HG02885 (cell line): ENCODE measurements around the gene ABI1.
A peak's percentile ranks its signal among the peaks of the same experiment; 100 is the strongest.

Experiments
- ATAC-seq: cut with Tn5 transposase; IDR thresholded peaks from one replicate; pipeline ENCODE4 v1.9.1; 2021; ENCODE audit warnings: mild to moderate bottlenecking; ENCODE audit not compliant: unreplicated experiment, poor library complexity

ABI1 gene

DNA sequence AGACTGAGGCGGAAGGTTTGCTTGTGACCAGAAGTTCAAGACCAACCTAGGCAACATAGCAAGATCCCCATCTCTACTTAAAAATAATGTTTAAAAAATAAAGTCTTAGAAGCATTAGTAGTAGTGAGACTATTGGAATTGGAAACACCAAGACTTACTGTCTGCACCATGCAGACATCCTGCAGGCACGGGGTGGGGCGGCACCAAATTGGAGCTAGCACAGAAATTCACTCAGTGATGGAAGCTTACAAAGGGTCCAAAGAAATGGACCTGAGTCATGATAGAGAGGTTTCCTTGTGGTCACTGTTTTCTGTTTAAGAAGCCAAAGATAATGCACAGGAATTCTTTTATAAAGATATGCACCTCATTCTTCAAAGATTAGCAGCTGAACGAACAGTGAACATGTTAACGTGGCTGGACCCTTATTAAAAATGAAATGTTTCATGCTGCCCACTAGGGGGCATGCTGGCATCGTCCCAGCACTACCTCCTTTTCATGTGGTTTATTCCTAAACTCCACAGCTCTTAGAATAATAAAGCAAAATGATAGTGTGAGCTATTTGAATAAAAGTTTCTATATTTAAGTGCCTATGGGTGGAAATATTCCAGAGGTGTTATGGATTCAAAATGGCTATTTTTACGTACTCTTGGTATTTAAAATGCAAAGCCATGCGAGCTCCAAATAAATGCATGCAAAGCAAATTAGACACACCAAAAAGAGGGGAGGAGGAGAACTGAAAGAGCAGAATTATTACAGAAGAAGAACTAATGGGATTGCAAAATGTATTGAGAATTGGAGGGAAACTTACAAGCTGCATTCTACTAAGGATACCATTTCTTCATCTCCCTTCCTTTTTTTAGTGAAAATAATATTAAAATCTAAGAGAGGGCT lies 134.7 kb downstream of the ABI1 start:
- peak; percentile 72 for ATAC-seq

DNA sequence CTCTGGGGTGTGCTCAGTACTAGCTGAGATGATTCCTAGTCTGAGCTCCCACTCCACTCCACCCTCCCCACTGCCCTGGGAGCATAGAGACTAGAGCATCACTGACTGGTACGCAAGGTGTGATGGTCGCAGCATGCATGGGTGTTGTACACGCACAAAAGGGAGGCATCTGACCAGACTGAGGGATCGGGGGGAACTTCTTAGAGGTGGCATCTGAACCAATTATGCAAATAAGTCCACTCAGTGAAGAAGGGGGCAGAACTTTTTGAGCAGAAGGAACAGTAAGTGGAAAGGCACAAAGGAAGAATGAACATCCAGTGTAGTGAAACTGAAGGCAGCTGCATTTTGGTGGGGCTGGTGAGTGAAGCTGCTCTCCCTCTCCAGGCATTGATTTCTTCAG lies 137.7 kb downstream of the ABI1 start:
- no peak for ATAC-seq

DNA sequence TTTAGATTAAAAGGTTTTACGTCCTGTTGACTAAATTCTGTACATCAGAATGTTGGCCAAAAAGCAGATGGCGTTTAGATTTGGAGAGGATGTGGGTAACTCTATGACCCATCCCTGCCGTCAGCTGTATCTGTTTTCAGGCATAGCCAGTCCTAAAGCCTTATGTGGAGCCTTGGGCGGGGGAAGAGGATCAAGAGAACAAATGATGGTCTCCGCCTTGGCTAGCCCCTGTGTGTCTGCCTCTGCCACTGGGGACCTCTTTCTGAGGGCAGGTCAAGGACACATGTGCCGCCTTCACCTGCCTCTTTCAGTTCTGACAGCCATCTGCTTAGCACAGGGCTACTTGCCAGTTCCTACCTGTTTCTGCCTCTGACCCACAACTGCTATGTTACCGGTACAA lies 139.2 kb downstream of the ABI1 start:
- ATAC-seq, result no peak

DNA sequence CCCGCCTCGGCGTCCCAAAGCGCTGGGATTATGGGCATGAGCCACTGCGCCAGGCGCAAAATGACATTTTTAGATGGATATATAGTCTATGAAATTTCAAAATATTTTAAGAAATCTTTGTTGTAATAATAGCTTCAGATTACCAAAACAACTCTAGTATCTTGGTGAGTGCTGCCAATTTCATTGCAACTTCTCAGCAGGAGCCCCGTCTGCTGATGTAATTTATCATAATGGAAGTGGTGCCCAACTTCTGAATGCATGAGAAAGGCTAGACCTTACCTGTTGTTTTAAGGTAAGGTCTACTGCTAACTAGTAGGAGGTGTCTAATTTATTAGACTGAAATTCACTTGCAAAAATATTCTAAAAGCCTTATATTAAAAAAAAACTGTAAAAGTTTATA lies 143.3 kb downstream of the ABI1 start:
- no peak for ATAC-seq

DNA sequence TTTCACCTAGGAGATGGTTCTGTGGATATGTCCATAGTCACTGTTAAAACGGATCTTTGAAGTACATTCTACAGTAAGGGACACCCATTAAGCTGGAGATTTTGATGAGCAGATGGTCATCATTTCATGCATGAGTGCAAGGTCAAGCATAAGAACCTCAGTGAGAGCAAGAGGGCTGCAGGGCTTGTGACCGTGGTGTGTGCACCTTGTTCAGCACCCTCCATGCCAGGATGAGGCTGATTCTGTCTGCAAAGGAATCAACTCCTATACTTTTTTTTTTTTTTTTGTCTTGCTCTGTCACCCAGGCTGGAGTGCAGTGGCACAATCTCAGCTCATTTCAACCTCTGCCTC lies 145.6 kb downstream of the ABI1 start:
- no peak for ATAC-seq

DNA sequence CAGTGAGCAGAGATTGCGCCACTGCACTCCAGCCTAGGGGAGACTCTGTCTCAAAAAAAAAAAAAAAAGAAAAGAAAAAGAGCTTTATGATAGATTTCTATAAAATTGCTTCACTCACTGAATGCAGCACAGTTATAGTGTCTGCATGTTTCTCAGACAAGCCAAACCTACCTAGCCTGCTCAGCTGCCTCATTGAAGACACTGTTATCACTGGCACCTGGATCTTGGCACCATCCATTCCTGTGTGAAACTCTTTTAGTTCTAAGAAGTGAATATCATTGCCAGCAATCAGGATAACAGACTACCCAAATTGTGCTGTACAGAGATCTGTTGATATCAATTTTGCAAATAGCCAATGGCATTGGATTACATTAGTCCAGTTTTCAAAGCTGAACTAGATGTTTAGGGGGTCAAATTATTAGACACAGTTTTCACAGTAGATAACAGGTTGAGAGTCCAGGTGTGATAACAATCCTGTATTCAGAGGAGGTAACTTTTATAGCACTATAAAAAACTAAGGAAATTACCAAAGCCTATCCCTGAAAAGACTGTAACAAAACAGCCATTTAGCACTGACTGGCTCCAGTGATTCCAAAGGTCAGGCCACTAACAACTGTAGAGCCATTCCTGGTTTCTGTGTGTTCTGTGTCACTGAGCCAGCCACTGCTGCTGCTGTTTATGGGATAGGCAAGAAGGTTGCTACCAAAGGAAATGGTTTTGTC lies 146.2 kb downstream of the ABI1 start:
- ATAC-seq, result no peak

DNA sequence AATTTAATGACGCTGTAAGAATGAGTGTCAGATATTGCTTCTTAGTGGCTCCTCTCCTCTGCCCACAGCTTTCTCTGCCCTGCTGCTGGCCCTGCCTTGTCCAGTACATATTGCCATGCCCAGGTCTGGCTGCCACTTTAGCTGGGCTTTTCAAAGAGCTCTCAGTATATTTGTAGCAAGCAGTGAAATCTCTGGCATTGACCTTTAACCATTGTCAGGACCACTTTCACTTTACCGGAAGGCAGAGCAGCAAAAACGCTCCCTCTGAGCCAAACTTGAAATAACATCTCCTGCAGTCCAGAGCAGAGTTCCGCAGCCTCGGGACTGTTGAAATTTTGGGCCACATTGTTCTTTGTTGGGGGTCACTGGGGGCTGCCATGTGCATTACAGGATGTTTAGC lies 149.4 kb downstream of the ABI1 start:
- ATAC-seq, result no peak

DNA sequence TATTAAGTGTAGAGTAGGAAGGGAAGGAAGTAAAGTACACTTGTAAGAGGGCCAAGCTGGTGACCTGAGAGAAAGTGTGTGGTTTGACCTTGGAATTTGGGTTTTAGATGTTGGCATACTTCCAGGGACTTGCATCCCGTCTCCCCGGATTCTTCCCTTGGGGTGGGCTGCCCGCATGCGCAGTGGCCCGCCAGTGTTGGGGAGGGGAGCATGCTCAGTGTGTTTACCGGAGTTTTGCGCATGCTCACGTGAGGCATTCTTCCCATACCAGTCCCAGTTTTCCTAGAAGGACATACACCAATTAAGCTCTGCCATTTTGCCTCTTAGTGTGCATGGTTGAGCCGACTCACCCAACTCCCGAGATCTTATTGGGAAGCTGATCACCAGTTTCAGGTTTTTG lies 153.8 kb downstream of the ABI1 start:
- no peak for ATAC-seq

DNA sequence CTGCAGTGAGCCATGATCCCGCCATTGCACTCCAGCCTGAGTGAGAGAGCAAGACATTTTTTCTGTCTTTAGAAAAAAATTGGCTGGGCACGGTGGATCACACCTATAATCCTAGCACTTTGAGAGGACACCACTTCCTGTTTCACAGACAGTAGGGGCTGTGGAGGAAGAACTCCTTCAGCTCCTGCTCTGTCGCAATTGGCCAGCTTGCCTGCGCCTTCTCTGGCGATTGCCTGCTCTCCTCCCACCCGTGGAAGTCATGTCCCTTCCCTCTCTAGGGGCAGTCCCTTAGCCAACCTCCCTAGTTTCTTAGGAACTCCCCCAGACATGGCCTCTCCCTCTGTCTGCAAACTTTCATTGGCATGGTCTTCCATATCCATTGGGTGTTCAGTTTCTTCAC lies 154.6 kb downstream of the ABI1 start:
- no peak for ATAC-seq

DNA sequence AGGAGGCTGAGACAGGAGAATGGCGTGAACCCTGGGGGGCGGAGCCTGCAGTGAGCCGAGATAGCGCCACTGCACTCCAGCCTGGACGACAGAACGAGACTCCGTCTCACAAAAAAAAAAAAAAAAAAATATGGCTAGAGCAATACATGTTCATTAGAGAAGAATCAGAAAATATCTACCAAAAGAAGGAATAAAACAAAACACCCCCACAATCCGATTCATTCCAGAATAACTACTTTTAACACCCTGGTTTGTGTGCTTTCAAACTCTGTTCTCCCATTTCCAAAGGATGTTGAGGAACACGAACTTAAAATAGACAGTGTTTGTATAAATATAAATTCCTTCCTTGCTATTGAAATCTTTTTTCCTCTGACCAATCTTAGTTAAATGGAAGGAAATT lies 156.8 kb downstream of the ABI1 start:
- no peak for ATAC-seq

DNA sequence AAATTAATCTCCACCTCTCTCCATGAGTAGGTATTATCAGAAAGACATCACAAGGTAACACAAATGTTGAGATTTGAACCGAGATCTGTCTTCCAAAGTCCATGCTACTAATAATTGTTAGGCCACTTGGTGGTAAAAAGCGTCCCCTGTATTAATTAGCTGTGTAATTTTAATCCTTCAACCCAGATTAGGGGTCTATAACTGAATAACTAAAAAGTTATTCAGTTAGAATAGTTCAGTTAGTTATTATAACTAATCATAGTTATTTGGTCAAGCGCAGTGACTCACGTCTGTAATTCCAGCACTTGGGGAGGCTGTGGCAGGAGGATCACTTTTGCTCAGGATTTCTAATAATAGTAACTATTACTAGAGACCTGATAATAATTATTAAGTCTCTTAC lies 157.7 kb downstream of the ABI1 start:
- no peak for ATAC-seq

DNA sequence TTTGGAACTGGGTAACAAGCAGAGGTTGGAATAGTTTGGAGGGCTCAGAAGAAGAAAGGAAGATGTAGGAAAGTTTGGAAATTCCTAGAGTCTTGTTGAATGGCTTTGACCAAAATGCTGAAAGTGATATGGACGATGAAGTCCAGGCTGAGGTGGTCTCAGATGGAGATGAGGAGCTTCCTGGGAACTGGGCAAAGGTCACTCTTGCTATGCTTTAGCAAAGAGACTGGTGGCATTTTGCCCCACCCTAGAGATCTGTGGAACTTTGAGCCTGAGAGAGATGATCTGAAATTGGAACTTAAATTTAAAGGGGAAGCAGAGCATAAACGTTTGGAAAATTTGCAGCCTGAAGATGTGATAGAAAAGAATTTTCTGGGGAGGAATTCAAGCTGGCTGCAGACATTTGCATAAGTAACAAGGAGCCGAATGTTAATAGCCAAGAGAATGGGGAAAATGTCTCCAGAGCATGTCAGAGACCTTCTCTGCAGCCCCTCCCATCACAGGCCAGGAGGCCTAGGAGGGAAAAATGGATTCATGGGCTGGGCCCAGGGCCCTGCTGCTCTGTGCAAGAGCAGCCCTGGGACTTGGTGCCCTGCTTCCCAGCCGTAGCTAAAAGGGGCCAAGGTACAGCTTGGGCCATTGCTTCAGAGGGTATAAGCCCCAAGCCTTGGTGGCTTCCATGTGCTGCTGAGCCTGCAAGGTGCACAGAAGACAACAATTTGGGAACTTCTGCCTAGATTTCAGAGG lies 159.7 kb downstream of the ABI1 start:
- no peak for ATAC-seq

DNA sequence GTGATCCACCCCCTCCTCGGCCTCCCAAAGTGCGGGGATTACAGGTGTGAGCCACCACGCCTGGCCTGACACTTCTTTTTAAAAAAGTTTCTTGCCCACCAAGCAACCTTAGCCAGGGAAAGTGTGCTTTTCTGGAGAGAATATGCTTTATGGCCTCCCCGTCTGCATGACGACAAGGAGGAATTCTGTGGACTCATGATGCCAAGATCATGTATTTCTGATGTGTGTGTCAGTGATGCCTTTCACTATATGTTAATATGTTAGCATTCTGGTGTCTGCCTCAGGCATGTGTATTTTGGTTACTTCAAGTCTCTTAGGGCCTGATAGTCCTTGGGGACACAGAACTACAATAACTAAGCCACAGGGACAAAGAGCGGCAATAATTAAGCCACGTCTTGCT lies 161.1 kb downstream of the ABI1 start:
- ATAC-seq, result no peak

DNA sequence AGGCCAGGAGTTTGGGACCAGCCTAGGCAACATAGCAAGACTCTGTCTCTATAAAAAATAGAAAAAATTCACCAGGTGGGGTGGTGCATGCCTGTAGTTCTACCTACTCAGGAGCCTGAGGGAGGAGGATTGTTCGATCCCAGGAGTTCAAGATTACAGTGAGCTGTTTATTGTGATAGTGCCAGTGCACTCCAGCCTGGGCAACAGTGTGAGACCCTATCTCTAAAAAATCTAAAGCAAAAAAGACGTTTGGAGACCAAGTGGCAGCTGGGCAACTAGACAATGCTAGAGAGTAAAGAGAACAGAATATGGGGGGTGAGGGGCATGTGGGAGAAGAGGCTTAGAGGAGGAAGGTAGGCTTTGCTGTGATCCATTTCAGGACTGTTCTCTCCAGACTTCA lies 161.8 kb downstream of the ABI1 start:
- ATAC-seq, result no peak

DNA sequence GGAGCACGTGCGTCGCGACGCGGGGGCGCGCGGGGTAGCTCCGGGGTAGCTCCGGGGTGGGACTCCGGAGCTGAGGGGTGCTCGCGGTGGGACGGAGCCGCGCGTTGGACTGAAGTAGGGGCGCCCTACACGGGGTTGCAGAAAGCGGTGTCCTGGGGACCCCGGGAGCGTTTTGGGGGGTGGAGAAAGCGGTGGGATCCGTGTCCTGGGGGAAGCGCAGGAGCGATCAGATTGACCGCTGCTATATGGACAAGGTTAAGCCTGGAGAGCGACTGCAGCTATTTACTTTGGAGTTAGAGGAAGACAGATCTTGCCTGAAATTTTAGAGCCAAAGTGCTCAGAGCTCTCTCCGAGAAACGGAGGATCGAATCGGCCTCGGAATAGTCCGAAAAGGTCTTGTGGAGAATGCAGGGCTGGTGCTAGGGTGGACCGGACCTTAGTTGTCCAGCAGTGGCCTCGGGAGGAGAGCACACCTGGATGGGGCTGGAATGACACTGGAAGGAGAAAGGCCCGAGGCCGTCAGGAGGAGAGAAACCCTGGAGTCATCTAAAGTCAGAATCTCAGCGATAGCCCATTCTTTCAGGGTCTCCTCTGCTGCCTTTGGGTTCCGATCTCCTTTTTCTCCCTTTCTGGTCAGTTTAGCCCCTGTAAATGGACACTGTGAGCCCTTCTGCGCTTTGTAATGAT lies 162.7 kb downstream of the ABI1 start:
- no peak for ATAC-seq

DNA sequence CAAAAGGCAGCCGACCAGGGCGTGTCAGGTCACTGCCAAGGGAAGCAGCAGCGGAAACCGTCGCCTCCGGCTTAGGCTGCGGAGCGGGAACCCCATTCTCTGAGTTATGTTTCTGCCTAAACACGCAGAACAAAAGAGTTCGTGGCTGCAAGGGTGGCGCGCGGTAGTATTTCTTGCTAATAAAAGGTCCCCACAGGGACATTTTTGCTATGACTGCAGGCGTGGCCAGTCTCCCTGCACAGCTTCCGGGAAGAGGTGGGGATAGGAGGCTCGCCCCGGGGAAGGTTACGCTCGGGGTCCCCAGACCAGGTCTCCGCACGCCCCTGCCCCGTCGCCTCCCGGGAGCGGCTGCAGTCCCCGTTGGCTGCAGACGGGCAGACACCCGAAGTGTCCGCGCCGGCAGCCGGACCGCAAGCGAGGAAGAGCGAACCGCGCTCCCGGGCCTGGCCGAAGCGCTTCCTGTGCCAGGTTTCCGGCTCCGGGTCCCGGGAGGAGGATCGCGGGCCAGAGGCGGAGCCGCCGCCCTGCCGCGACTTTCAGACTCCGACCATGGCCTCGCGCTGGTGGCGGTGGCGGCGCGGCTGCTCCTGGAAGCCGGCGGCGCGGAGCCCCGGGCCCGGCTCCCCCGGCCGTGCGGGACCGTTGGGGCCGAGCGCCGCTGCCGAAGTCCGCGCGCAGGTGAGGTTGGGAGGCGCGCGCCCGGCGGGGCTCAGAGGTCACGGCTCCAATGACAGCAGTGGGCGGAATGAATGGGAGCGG lies 163.4 kb downstream of the ABI1 start, which contains the start of gene PDSS1:
Gene PDSS1 (plus strand): TSS at position 539 of the 759 bp plus-strand sequence. CDS start 11 bp downstream, at position 550.
- ATAC-seq, result peak; percentile 85

DNA sequence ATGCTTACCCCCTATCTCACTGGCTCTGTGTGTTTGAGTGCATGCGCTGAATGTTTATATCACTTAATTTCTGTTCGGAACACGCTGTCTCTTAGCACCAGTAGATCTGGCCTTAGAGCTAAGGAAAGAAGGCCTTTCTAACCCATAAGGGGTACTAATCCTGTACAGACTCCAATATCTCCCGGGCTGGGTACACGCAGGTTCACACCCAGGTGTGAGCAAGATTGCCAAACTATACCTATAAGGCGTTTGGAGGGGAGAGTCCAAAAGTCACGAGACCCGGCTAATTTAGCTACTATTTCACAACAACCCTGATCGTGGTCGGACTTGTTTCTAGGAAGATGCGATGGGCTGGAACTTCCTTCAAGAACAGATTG lies 164.0 kb downstream of the ABI1 start:
- peak; percentile 1 for ATAC-seq
